G401 (cell line): ENCODE results near the gene HDAC2. TPM values are rescaled to one million over a fixed set of nuclear protein-coding genes. Genes with fewer than 3 reads are reported as not detected.
A peak's percentile ranks its signal among the peaks of the same experiment; 100 is the strongest.
"Not testable (repeated sequence)": the region's sequence is repeated elsewhere in the genome, so short reads cannot be mapped to it uniquely, and the experiment has no call there.

Source experiments
- DNase-seq: peaks from one replicate; pipeline ENCODE4 v3.0.0-alpha.2; 2015; ENCODE audit warnings: low spot score
- in situ Hi-C: cut with HindIII; loops from 2 replicates; pipeline ENCODE4 v1.10.0; 2016; ENCODE audit warnings: low sequenced_read_pairs, mixed read lengths
- total RNA-seq: library from RNA; depleted of rRNA; stranded (reverse); fragments of >200 nt; shearing (Covaris generic); gene quantifications from 2 replicates; pipeline ENCODE4 v1.2.3, GENCODE V29; 2014

The HDAC2 gene
- total RNA-seq, 1 experiment from 2014 or later: 213 TPM

DNA sequence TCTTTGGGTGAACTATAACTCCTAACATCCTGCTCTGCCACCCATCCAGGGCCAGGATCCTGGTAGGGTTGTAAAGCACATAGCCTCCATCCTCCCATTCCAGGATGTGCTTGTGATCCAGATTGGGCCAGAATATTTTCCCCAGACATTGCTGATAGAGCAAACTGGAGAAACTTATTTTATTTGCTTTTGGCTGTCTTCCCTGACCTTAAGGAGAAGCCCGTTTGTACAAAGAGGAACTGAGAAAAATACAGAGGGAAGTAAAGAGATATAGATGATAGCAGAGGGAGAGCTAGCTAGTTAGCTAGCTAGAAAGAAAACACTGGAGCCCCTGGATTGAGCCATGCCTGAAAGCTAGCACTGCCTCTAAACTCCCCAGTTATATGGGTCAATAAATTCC lies 9.0 kb upstream of the HDAC2 start:
- DNase-seq: no peak
- in situ Hi-C loops: no loop called here

DNA sequence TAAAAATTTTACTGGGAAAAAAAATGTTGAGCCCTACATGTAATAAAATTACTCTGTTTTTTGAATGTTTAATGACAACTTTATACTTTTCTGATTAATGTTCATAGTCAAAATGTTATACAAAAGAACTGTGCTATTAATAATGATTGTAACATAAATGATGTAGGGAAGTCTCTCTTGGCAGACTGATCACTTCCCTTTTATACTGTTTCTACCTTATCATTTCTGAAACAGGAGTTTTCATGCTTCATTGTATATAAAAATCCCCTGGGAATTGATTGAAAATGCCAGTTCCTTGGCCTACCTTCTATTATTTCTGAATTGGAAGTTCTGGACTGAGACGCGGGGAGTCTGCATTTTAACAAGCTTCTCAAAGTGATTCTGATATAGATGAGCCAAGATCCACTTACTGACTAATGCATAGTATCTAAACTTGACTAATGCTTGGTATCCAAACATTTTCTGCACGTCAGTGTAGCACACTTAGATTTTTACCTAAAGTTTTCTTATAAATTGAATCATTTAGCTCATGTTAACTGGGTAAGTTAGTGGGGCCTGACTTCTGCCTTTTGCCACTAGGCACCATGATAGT lies 7.2 kb upstream of the HDAC2 start:
- in situ Hi-C loops: no loop called here
- no peak for DNase-seq

DNA sequence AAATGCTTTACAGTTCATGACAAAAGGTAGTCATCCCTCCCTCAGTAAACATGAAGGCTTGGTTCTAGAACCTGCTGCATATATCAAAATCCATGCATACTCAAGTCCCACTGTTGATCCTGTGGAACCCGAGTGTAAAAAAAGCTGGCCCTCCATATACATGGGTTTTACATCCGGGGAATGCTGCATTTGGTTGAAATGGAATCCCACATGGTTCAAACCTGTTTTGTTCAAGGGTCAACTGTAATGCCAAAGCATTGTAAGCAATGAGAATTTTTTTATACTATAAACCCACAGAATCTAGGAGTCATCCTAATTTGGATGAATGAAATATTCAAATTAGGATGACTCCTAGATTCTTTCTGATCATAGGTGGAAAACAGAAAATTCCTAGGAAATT lies 5.9 kb upstream of the HDAC2 start:
- DNase-seq: no peak
- in situ Hi-C loops: no loop called here

DNA sequence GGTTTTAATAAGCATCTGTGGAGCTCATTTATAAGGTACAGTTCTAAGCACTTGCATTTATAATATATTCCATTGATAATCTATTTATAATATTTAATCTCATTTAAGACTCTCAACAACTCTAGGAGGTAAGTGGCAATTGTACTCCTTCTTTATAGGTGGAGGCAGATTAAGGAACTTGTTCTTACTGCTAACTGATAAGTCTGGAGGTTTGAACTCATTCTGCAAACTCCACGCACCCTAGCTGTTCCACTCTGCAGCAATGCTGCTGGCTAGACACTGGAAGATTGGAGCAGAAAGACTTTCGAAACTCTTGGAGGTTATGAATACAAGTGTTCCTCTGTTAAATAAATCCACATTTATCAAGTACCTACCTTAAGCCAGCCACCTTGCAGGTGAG lies 793 bp upstream of the HDAC2 start:
- in situ Hi-C loops: no loop called here
- peak; percentile 45 for DNase-seq

DNA sequence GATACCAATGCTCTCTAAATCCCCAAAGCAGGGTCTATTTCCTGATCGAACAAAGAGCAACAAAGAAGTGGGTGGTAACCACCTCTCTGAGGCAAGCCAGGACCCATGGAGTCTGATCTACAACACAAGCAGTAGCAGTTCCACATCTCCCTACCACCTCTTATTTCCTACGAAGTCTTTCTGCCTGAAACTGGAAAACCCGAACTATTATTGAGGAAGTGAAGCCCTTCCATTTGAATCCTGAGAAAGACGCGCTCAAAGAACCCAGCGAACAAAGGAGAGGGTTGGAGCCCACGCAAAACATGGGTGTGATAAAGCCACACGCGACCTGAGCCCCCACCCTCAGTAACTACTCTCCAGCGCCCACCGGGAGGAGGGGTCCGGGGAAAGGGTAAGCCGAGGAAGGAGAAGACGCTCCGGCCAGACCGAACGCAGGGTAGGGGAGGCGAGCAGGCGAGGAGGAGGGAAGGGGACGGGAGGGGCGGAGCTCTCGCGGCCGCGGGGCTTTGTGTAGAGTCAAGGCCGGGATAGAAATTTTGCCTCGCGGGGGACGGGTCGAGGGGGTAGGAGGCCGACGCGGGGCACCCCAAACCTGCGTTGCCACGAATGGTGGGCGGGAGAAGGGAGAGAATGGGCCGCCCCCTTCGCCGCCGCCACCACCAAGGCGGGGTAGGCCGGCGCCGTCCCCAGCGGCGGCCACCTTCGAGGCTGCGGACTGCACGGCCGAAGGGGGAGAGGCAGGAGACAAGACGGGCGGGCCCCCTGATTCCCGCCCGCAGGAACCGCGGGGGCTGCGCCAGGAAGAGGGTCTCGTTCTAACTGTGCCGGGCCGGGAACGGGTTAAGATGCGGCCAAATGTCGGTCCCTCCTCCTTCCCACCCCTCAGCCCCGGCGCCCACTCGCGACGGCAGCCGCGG lies 802 bp downstream of the HDAC2 start:
- peak; percentile 43 for DNase-seq
- in situ Hi-C loops: no loop called here

DNA sequence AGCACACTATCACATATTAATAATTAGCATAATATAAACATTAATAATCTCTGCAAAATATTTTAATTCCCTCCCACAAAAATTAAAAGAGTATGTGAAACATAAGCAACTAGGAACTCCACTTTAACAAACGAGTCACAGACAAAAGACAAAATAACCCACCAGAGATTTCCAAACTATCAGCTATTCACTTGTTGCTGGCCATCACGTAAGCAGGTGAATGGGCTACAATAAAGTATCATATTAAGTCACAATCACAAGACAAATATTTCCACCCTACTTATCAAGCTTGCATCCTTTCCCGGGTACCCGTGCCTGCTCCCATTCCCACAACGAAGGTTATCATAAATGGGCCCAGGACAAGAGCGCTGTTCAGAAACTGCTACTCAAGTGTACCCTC lies 2.5 kb downstream of the HDAC2 start:
- DNase-seq: no peak
- in situ Hi-C loops: no loop called here

DNA sequence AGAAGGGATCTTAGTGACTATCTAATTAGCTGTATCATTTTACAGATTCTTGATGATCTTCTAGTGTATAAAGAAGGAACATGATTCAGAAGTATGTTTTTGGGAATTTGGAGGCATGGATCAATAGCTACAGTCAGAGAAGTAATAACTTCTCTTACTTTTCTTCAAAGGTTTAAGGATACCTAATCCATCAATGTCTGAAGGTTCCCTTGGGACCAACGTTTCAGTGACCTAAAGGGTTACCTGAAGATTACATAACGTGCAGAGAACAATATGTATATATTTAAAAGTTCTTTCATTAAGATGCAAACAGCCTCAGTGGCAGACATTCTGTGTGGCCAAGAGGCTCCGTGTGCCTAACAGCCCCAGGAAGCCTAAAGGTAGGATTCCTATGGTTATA lies 3.2 kb downstream of the HDAC2 start:
- in situ Hi-C loops: no loop called here

DNA sequence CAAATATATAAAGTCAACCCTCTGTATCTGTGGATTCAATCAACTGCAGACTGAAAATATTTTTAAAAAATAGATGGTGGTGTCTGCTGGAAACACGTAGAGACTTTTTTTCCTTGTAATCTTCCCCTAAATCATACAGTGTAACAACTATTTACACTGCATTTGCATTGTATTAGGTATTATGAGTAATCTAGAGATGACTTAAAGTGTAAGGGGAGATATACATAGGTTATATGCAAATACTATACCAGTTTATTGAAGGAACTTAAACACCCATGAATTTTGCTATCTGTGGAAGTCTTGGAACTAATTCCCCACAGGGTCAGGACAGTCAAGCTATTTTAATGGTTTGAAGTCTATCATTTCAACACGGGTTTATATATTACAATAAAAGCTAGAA lies 10.2 kb downstream of the HDAC2 start:
- in situ Hi-C loops: no loop called here
- DNase-seq: no peak

More for the DNA sequence above, 3.2 kb downstream of the HDAC2 start:
- no peak for DNase-seq

DNA sequence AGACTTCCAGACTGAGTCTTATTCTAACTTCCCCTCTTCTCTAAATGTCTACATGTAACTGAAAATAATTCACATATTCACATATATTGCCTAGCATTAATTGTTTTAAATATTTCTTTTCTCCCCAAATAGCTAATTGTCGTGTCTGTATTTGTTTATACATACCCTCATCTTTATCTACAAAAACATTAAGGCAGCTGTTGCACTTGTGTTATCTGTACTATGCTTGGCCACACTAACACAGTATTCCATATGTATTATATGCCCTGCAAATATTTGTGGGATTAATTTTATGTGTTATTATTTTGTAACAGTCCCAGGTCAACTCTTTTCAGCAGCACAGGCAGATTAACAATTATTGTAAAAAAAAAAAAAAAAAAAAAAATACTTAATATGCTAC lies 11.7 kb downstream of the HDAC2 start:
- DNase-seq: no peak
- in situ Hi-C loops: no loop called here

DNA sequence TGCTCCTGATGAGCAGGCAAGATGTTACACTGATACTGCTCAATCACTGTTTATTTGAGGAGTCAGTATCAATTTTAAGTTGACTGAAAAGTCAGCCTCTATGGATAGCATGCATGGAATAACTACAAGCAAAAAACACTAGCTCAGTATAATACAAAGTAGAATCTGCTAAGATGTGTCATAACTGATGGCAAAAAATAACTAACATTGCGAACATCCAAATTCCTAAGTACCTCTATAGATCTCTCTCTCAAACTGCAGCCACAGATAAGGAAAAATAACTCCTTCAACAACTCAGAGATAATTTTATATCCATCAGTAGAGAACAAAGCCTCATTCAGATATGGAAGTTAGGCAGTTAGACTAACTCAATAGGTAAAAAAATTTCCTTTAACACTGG lies 16.3 kb downstream of the HDAC2 start:
- in situ Hi-C loops: no loop called here
- DNase-seq: no peak

DNA sequence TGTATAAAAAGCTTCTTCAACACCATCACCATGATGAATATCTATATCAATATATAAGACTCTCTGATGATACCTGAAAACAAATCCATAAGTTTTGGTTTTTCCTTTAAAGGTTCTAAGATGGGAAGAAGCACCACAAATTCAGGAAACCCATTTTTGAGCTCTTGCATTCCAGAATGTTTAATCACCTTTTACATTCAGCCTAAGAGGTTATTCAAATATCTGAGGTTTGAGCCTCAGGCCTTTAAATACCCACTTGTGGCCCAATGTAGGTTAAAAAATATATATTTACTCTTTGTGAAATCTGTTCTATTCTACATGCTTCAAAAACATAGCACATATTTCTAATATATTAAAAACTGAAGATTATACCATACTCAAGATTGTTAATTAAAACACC lies 17.6 kb downstream of the HDAC2 start:
- in situ Hi-C loops: no loop called here
- no peak for DNase-seq

DNA sequence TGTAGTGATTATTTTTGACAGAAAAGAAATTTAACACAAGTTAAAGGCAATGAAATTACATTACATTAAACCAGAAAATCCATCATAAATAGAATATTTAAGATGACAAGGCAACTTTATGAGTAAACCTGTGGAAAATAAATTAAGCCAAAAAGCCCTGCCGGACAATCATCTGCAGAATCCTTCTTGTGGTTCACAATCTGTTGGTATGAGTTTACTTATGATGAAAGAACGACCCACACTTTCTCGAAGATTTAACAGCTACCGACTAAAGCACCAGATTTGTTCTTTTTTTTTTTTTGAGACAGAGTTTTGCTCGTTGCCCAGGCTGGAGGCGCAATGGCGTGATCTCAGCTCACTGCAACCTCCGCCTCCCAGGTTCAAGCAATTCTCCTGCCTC lies 21.4 kb downstream of the HDAC2 start:
- DNase-seq: no peak
- in situ Hi-C loops: no loop called here

DNA sequence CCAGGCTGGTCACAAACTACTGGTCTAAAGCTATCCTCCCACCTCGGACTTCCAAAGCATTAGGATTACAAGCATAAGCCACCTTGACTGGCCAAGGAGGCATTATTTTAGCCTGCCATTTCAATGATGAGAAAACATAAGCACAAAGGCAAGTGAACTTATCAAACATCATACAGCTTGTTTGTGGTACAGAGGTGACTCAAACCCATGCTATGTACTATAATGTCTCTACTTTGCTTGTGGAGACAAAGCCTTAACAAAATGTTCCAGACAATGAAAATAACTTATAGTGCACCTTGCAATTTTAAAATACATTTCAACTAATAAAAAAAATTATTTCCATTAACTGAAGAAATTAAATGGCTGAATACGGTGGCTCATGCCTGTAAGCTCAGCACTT lies 26.2 kb downstream of the HDAC2 start:
- in situ Hi-C loops: no loop called here
- no peak for DNase-seq

DNA sequence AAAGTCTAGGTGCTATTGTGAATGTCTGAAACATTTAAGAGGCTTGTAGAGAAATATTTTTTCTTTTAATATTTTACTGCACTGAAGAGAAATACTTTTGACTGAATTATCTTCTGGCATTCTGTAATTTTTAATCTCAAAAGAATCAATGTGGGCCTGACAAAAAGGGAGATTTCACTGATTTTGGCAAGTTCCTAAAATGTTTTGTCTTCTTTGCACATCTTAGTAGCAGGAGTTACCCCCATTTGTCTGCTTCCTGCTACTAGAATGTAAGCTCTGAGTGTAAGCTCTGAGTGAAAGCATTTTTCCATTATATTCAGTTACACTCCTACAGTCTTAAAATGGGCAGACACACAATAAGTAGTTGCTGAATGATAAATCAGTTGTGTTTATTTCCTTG lies 31.1 kb downstream of the HDAC2 start:
- in situ Hi-C loops: no loop called here

DNA sequence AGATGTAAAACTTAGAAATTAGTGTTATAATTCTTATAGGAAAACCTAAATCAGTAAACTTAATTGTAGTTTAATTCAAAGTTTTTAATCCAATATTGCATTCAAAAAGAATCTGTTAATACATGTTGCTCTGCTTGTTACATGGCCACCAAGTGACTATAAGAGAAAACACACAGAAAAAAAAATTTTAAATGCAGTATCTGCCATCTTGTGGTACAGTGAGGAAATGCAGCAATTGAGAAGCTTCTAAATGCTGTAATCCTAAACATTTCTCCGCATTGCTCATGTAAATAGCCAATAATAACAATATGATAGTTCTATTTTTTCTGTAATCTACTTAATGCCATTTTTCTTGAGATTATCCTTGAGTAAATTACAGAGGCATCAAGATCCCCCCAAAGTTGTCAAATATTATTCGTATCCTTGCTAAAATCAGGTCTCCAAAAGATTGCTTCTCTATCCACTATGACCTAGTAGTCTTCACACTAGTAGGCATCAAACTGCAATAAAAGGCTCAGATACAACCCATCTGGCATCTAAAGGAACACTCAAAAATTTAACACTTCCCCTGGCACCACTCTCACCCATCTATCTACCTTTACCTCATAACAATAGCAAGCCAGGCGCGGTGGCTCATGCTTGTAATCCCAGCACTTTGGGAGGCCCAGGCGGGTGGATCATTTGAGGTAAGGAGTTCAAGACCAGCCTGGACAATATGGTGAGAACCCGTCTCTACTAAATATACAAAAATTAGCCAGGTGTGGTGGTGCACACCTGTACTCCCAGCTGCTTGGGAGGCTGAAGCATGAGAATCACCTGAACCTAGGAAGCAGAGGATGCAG lies 34.6 kb downstream of the HDAC2 start:
- in situ Hi-C loops: no loop called here
- peak; percentile 70 for DNase-seq

More for the DNA sequence above, 31.1 kb downstream of the HDAC2 start:
- no peak for DNase-seq

DNA sequence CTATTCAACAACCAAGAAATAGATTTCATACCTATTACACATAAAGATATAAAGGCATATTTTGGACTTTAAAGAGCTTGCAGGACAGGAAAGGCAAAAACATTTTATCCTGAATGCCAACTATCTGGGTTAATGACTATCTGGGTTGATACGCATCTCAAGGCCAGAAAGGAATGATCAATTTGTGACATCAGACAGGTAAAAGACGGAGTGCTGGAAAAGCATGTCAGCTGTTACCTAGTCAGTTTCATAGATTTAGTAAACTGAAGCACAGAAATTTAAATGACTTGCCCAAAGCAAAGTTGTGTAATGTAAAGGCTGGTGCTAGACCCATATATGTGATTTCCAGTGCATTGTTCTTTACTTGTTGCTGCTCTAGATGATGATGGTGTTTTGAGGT lies 36.8 kb downstream of the HDAC2 start:
- no peak for DNase-seq
- in situ Hi-C loops: no loop called here

DNA sequence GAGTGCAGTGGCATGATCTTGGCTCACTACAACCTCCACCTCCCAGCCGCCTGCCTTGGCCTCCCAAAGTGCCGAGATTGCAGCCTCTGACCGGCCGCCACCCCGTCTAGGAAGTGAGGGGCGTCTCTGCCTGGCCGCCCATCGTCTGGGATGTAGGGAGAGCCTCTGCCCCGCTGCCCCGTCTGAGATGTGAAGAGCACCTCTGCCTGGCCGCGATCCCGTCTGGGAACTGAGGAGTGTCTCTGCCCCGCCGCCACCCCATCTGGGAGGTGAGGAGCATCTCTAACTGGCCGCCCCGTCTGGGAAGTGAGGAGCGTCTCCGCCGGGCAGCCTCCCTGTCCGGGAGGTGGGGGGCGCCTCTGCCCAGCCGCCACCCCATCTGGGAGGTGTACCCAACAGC lies 39.0 kb downstream of the HDAC2 start:
- in situ Hi-C loops: not testable (repeated sequence)

DNA sequence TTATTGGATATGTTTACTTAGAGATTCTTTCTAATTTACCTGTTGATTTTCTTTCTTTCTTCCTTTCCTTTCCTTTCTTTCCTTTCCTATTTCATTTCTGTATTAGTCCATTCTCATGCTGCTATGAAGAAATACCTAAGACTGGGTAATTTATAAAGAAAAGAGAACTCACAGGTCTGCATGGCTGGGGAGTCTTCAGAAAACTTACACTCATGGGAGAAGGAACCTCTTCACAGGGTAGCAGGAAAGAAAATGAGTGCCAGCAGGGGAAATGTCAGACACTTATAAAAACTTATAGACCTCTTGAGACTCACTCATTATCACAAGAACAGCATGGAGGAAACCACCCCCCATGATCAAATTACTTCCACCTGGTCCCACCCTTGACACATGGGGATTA lies 40.8 kb downstream of the HDAC2 start:
- in situ Hi-C loops: no loop called here
- DNase-seq: no peak

More for the DNA sequence above, 39.0 kb downstream of the HDAC2 start:
- DNase-seq: not testable (repeated sequence)

DNA sequence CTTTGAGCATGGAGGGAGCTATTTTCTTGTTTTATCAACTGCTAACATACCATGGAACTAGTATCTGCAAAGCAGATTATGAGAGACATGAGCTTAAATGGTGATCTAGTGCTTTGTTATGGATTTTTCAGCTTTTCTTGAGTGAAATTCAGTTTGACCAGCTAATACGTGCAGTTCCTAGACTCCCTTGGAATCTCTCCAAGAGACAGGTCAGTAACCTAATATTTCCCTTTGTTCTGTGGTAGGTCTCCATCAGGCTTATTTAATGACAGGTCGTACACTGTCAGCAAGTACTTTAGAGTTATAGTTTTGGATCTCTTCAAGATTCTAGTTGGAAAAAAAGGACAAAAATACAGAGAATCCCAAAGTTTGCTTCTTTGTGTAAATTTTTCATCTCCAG lies 43.9 kb downstream of the HDAC2 start:
- in situ Hi-C loops: no loop called here

DNA sequence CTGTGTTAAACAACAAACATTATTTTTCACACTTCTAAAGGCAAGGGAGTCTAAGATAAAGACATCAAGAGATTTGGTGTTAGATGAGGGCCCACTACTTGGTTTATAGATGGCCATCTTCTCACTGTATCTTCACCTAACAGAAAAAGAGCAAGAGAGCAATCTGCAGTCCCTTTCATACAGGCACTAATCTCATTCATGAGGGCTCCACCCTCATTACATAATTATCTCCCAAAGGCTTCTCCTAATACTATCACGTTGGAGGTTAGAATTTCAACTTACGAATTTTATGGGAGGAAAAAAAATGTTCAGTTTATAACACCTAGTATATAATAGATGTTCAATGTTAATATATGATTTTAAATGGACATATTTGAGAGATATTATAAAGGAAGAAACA lies 45.6 kb downstream of the HDAC2 start:
- in situ Hi-C loops: no loop called here
- no peak for DNase-seq

More for the DNA sequence above, 43.9 kb downstream of the HDAC2 start:
- no peak for DNase-seq
